GM23338 (cell line): ENCODE data around the gene CPSF7.

Source experiments
- CREB1 ChIP-seq: fragments of 250-450 bp; sonication (Bioruptor Pico); IDR thresholded peaks from 2 replicates; pipeline ENCODE4 v1.5.0; 2020; ENCODE audit warnings: low read depth, mild to moderate bottlenecking, moderate library complexity
- EZH2 ChIP-seq: fragments of 200-600 bp; sonication (generic); IDR thresholded peaks from one replicate; pipeline ENCODE4 v1.8.0; 2017; ENCODE audit warnings: antibody characterized with exemption, mild to moderate bottlenecking, low read depth; ENCODE audit not compliant: unreplicated experiment
- EZH2phosphoT487 ChIP-seq: fragments of 200-600 bp; sonication (generic); IDR thresholded peaks from one replicate; pipeline ENCODE4 v1.8.1; 2018; ENCODE audit warnings: antibody characterized with exemption; ENCODE audit not compliant: unreplicated experiment
- JUNB ChIP-seq: IDR thresholded peaks from one replicate; pipeline ENCODE4 v1.6.1; 2016; ENCODE audit warnings: antibody characterized with exemption; ENCODE audit not compliant: unreplicated experiment
- NANOG ChIP-seq: IDR thresholded peaks from 2 replicates; pipeline ENCODE4 v1.6.1; 2016; ENCODE audit warnings: antibody characterized with exemption, borderline replicate concordance
- POLR2AphosphoS5 ChIP-seq: IDR thresholded peaks from 2 replicates; pipeline ENCODE4 v1.6.1; 2016; ENCODE audit warnings: antibody characterized with exemption, low read depth
- STAT1 ChIP-seq: IDR thresholded peaks from one replicate; pipeline ENCODE4 v1.6.1; 2016; ENCODE audit warnings: antibody characterized with exemption; ENCODE audit not compliant: unreplicated experiment
- ZNF114 ChIP-seq: fragments of 250-450 bp; sonication (Bioruptor Pico); IDR thresholded peaks from 2 replicates; pipeline ENCODE4 v1.5.0; 2020; ENCODE audit warnings: mild to moderate bottlenecking, moderate library complexity
- ZNF331 ChIP-seq: fragments of 250-450 bp; sonication (Bioruptor Pico); IDR thresholded peaks from 2 replicates; pipeline ENCODE4 v1.5.0; 2020; ENCODE audit warnings: low read depth, mild to moderate bottlenecking, moderate library complexity
- TF ChIP-seq, protein P1 (sequence below), 2 experiments: fragments of 200-600 bp in 1 of 2; sonication (generic) in 1 of 2; conservative IDR thresholded peaks; 2 replicates each; pipeline versions ENCODE4 v1.5.1 to v1.6.1; 2016 to 2017; ENCODE audit warnings: antibody characterized with exemption in 2 of 2, low read depth in 2 of 2, mild to moderate bottlenecking in 2 of 2, moderate library complexity in 1 of 2
- TF ChIP-seq, protein P2 (sequence below): IDR thresholded peaks from one replicate; pipeline ENCODE4 v1.6.1; 2018; ENCODE audit warnings: antibody characterized with exemption; ENCODE audit not compliant: unreplicated experiment
- TF ChIP-seq, protein P3 (sequence below): IDR thresholded peaks from 2 replicates; pipeline ENCODE4 v1.6.1; 2016; ENCODE audit warnings: antibody characterized with exemption
- TF ChIP-seq, protein P4 (sequence below): fragments of 250-450 bp; sonication (Bioruptor Pico); IDR thresholded peaks from 2 replicates; pipeline ENCODE4 v1.5.0; 2020; ENCODE audit warnings: mild to moderate bottlenecking, moderate library complexity

DNA sequence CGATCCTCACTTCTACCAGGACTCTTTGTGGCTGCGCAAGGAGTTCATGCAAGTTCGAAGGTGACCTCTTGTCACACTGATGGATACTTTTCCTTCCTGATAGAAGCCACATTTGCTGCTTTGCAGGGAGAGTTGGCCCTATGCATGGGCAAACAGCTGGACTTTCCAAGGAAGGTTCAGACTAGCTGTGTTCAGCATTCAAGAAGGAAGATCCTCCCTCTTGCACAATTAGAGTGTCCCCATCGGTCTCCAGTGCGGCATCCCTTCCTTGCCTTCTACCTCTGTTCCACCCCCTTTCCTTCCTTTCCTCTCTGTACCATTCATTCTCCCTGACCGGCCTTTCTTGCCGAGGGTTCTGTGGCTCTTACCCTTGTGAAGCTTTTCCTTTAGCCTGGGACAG is 61.1 kb downstream of the CPSF7 start:
- TF ChIP-seq, protein P1, sequence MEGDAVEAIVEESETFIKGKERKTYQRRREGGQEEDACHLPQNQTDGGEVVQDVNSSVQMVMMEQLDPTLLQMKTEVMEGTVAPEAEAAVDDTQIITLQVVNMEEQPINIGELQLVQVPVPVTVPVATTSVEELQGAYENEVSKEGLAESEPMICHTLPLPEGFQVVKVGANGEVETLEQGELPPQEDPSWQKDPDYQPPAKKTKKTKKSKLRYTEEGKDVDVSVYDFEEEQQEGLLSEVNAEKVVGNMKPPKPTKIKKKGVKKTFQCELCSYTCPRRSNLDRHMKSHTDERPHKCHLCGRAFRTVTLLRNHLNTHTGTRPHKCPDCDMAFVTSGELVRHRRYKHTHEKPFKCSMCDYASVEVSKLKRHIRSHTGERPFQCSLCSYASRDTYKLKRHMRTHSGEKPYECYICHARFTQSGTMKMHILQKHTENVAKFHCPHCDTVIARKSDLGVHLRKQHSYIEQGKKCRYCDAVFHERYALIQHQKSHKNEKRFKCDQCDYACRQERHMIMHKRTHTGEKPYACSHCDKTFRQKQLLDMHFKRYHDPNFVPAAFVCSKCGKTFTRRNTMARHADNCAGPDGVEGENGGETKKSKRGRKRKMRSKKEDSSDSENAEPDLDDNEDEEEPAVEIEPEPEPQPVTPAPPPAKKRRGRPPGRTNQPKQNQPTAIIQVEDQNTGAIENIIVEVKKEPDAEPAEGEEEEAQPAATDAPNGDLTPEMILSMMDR (conservative IDR thresholded peaks at IDR 0.05; ENCODE audit: low read depth in 2 of 2) = no peak
- no peak for TF ChIP-seq EZH2
- no peak for TF ChIP-seq POLR2AphosphoS5
- no peak for TF ChIP-seq EZH2phosphoT487
- no peak for TF ChIP-seq CREB1 (CRISPR knock-in tag)
- TF ChIP-seq, protein P2, sequence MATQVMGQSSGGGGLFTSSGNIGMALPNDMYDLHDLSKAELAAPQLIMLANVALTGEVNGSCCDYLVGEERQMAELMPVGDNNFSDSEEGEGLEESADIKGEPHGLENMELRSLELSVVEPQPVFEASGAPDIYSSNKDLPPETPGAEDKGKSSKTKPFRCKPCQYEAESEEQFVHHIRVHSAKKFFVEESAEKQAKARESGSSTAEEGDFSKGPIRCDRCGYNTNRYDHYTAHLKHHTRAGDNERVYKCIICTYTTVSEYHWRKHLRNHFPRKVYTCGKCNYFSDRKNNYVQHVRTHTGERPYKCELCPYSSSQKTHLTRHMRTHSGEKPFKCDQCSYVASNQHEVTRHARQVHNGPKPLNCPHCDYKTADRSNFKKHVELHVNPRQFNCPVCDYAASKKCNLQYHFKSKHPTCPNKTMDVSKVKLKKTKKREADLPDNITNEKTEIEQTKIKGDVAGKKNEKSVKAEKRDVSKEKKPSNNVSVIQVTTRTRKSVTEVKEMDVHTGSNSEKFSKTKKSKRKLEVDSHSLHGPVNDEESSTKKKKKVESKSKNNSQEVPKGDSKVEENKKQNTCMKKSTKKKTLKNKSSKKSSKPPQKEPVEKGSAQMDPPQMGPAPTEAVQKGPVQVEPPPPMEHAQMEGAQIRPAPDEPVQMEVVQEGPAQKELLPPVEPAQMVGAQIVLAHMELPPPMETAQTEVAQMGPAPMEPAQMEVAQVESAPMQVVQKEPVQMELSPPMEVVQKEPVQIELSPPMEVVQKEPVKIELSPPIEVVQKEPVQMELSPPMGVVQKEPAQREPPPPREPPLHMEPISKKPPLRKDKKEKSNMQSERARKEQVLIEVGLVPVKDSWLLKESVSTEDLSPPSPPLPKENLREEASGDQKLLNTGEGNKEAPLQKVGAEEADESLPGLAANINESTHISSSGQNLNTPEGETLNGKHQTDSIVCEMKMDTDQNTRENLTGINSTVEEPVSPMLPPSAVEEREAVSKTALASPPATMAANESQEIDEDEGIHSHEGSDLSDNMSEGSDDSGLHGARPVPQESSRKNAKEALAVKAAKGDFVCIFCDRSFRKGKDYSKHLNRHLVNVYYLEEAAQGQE = no peak
- no peak for TF ChIP-seq JUNB
- TF ChIP-seq, protein P3, sequence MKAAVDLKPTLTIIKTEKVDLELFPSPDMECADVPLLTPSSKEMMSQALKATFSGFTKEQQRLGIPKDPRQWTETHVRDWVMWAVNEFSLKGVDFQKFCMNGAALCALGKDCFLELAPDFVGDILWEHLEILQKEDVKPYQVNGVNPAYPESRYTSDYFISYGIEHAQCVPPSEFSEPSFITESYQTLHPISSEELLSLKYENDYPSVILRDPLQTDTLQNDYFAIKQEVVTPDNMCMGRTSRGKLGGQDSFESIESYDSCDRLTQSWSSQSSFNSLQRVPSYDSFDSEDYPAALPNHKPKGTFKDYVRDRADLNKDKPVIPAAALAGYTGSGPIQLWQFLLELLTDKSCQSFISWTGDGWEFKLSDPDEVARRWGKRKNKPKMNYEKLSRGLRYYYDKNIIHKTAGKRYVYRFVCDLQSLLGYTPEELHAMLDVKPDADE = no peak
- no peak for TF ChIP-seq ZNF331 (CRISPR knock-in tag)
- TF ChIP-seq NANOG = no peak
- TF ChIP-seq STAT1 = no peak
- no peak for TF ChIP-seq ZNF114
- TF ChIP-seq, protein P4, sequence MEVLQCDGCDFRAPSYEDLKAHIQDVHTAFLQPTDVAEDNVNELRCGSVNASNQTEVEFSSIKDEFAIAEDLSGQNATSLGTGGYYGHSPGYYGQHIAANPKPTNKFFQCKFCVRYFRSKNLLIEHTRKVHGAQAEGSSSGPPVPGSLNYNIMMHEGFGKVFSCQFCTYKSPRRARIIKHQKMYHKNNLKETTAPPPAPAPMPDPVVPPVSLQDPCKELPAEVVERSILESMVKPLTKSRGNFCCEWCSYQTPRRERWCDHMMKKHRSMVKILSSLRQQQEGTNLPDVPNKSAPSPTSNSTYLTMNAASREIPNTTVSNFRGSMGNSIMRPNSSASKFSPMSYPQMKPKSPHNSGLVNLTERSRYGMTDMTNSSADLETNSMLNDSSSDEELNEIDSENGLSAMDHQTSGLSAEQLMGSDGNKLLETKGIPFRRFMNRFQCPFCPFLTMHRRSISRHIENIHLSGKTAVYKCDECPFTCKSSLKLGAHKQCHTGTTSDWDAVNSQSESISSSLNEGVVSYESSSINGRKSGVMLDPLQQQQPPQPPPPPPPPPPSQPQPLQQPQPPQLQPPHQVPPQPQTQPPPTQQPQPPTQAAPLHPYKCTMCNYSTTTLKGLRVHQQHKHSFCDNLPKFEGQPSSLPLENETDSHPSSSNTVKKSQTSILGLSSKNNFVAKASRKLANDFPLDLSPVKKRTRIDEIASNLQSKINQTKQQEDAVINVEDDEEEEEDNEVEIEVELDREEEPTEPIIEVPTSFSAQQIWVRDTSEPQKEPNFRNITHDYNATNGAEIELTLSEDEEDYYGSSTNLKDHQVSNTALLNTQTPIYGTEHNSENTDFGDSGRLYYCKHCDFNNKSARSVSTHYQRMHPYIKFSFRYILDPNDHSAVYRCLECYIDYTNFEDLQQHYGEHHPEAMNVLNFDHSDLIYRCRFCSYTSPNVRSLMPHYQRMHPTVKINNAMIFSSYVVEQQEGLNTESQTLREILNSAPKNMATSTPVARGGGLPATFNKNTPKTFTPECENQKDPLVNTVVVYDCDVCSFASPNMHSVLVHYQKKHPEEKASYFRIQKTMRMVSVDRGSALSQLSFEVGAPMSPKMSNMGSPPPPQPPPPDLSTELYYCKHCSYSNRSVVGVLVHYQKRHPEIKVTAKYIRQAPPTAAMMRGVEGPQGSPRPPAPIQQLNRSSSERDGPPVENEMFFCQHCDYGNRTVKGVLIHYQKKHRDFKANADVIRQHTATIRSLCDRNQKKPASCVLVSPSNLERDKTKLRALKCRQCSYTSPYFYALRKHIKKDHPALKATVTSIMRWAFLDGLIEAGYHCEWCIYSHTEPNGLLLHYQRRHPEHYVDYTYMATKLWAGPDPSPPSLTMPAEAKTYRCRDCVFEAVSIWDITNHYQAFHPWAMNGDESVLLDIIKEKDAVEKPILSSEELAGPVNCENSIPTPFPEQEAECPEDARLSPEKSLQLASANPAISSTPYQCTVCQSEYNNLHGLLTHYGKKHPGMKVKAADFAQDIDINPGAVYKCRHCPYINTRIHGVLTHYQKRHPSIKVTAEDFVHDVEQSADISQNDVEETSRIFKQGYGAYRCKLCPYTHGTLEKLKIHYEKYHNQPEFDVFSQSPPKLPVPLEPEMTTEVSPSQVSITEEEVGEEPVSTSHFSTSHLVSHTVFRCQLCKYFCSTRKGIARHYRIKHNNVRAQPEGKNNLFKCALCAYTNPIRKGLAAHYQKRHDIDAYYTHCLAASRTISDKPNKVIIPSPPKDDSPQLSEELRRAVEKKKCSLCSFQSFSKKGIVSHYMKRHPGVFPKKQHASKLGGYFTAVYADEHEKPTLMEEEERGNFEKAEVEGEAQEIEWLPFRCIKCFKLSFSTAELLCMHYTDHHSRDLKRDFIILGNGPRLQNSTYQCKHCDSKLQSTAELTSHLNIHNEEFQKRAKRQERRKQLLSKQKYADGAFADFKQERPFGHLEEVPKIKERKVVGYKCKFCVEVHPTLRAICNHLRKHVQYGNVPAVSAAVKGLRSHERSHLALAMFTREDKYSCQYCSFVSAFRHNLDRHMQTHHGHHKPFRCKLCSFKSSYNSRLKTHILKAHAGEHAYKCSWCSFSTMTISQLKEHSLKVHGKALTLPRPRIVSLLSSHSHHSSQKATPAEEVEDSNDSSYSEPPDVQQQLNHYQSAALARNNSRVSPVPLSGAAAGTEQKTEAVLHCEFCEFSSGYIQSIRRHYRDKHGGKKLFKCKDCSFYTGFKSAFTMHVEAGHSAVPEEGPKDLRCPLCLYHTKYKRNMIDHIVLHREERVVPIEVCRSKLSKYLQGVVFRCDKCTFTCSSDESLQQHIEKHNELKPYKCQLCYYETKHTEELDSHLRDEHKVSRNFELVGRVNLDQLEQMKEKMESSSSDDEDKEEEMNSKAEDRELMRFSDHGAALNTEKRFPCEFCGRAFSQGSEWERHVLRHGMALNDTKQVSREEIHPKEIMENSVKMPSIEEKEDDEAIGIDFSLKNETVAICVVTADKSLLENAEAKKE (CRISPR knock-in tag) = no peak
